ENCODE measurements around the gene SIRT7.

SIRT7 gene

DNA sequence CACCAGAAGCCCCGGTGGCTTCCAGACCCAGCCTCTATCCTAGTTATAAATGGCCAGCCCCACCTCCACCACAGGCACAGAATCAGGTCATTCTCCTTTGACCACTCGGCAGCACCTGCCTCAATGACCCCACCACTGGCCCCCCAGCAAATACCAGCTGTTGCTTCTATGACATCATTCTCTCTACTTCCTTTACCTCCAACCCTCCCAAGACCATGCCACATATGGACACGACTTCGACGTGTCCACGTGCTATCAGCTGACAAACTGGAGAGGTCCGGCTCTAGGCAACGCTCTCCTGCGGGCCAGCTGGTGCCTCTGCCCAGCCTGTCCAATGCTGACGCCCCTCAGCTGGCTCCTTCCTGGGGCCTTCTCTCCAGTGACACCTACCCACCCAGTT is 32.5 kb downstream of the SIRT7 start:
- no peak for FAIRE-seq

DNA sequence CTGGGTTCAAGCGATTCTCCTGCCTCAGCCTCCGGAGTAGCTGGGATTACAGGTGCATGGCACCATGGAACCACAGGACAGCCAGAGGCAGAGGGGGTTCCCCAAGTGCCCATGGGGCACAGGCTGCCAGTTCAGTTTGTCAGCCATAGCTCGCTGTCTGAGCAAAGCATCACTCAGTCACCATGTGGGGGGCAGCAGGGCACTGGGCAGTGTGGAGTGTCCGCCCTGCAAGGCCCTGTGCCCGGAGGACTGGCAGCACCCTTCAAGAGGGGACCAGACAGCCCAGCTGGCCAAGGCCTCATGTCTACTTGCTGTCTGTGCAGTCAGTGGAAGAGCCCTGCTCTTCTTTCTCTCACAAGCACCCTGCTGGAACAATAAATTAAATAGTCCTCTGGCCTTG is 33.0 kb downstream of the SIRT7 start:
- no peak for FAIRE-seq

DNA sequence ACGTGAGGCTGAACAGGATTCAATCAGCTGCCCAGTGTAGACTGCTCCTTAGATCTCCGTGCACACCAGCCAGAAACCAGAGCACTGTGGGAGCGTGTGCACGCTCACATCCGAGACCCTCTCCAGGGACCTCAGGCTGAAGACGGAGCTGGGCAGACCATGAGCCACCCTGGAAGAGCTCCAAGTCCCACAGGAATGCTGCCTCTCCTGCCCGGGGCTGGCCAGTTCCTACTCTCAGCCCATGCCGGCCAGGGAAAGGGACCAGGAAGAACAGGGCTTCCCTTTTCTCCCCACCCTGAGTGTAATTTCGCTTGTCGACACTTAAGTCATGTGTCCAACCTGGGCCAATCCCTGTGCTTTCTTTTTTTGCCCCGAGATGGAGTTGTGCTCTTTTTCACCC is 33.5 kb downstream of the SIRT7 start:
- FAIRE-seq = no peak

DNA sequence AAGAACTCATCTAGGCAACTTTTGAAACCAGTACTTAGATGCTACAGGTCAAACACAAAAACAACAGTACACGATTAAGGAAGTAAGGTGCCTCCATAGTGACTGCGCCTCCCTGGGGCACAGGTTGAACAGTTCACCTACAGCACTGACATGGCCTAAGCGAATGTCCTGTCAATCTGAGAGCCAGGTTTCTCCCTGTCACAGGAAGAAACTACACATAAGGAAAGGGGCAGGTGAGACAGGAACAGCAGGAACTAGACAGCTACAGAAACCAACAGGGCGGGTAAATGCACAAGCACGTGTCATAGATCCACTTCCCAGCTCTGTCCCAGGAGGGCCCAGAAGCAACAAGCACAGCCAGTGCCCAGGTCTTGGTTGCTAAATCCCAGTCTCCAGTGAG is 38.9 kb downstream of the SIRT7 start:
- no peak for FAIRE-seq

DNA sequence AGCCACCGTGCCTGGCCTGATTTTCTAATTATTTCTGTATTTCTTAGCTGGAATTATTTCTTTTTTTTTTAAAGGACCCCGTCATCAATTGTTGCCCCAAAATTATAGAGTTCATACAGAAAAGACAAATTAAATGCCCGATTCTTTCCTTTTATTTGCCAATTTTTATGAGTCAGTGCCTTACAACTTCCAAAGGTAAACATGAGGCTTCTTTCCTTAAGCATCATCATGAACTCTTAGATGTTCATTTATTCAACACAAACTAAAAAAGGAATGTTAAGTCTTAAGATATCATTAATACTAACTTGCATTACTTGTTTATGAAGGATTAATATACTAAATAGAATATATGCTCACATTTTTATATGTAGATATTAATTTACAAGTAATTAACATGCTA is 39.7 kb downstream of the SIRT7 start:
- FAIRE-seq = no peak

DNA sequence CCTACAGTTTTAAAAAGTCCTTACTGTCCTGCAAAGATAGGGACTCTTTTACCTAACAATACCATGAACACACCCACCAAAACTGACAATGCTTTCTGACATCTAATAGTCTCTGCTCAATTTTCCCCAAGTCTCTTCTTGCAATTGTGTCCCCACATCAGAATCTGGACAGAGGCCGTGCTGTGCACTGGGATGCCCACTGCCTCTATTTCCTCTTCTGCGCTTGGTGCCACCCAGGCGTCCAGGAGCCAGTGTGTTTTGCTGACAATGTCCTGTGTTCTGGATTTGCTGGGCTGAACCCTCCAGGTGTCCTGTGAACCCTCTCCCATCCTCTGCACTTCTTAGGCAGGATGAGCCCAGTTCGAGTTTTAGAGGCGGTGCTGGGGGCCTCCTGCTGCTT is 40.4 kb downstream of the SIRT7 start:
- FAIRE-seq = no peak

DNA sequence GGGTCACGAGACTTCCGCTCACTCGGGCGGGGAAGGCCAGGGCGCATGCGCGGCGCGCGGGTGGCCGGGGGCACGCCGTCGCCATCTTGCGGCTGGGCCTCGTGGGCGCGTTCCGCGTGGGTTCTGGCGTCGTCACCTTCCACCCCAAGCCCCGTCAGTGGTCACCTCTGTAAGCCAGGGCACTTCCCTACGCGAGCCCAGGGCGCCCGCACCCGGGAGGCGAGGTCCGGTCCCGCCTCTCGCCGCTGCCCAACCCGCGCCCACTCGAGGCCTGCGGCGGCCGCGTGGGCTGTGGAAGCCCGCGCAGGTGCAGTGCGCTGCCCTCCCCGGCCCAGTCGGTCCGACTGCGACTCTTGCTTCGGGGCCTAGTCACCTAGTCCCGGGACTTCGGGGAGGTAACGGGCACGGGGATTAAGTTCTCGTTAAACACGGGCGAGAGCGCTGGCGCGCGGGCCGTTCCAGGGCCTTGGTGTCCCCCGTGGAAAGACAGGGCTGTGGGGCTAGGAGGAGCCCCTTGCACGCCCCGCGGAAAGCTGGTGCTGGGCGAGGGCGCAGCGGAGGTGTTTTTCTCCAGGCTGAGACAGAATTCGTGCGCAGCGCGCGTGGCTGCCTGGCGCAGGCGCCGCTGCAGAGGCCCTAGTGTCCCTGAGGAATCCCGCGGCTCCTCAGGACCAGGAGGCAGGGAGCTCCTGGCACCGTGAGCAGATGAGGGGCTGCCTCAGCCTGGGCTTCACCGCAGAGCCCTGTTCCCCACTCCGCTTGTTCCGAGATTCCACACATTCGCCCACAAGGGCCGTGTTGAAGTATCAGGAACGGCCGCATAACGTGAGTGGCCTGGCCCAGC is 46.4 kb downstream of the SIRT7 start:
- no peak for FAIRE-seq

DNA sequence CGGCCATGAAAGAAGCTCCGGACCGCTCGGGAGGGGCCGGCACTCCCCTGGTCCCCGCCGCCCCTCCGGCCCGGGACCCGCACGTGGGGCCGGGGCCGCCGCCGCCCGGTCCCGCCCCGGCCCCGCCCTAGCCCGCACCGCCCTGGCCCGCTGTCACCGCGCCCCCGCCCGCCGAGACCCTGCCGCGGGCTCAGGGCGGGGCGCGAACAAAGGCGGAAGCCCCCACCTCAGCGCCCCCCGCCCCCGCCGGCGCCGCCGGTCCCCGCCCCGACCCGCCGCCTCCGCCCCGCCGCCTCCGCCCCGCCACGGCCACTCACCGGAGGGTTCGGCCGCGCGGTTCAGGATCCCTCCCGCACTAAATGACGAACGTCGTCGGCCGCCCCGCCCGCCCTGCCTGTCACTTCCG is 47.0 kb downstream of the SIRT7 start, which contains the start of gene ARHGDIA:
TSS of gene ARHGDIA (minus strand) at position 357 of the 406 bp plus-strand sequence. CDS start 1,407 bp downstream, outside the sequence.
- no peak for FAIRE-seq

DNA sequence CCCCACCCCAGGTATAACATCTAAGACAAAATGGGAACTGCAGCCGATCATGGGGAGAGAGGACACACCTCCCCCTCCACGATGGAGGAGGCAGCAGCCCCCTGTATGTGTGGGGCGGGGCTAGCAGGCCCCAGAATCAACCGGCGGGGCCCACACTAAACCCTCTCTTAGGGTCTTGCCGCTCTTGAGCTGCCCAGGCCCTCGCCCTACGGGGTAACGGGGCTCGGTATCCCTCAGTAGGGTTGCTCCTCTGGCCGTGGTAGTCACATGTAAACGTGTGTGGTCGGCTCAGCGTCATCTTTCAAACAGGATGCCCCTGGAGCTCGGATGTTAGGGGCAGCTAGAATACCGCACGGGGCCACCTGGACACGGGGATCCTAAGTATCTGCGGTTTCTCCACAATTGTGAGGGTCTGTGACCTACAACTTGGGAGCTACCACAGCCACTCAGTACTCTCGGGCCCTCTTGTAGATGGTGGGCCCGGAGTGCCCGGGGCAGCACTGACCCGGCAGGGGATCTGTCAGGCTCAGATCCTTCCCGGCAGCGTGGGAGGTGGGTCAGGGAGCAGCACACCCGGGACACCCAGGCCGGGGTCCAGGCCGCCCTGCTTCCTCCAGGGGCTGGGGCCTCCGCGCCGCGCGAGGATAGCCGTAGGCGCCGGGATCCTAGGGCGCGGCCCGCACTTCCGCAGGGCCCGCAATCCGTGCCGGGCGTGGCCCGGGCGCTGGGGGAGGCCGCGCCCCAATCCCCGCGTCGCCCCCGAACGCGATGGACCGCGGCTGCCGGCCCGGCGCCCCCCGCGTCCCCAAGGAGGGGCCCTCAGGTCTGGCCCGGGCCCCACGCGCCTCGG is 47.6 kb downstream of the SIRT7 start:
- FAIRE-seq = no peak

DNA sequence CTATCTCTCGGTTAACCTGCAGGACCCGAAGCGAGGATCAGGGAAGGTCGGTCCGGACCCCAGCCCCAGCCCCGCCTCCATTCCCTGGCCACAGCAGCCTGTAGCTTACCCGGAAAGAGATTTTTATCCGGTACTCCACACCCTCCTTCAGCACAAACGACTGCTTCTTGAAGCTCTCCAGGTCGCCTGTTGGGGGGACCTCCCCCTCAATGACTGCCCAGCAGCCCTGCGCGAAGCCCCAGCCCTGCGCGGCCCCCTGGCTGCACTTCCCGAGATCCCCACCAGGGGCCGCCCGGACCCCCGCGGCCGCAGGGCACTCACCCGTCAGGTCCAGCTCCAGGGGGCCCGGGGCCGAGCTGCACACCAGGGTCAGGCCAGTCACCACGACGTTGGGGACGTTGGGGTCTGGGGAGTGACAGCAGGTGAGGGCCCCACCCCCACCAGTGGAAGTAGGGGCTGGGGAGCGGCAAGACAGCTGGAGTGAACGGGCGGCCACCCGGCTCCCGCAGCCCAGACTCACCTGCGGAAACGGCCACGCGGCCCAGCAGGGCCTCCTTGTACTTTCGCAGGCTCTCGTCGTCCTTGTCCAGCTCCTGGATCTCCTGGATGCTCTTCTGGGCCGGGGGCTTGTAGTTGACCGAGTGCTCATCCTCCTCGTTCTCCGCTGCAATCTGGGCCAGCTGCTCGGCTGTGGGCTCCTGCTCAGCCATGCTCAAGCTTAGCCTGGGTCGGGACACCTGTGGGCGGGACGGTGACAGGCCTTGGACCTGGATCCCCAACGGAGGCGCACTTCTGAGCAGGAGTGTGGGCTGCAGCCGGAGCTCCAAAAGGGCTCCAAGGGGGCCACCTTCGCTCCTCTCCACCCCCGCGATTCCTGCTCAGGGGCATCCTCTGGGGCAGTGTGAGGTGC is 48.5 kb downstream of the SIRT7 start:
- FAIRE-seq = no peak

DNA sequence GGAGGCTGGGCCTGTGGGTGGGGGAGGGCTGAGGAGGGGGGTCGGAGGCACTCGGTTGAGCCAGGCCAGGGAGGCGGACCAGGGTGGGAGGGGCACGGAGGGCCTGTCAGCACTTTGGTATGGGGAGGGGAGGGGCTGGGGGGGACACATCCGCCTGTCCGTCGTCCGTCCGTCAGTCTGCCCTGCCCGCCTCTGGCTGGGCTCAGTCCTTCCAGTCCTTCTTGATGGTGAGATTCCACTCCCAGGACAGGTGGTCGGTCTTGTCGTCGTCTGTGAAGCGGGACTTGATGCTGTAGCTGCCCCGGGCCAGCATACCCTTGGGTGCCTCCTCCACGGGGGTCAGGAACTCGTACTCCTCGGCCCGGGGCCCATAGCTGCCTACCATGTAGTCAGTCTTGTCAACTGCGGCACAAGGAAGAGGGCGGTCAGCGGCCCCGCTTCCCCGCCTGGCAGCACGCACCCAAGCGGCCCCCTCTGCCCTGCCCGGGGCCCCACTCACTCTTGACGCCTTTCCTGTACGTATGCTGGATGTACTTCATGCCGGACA is 49.2 kb downstream of the SIRT7 start:
- no peak for FAIRE-seq

DNA sequence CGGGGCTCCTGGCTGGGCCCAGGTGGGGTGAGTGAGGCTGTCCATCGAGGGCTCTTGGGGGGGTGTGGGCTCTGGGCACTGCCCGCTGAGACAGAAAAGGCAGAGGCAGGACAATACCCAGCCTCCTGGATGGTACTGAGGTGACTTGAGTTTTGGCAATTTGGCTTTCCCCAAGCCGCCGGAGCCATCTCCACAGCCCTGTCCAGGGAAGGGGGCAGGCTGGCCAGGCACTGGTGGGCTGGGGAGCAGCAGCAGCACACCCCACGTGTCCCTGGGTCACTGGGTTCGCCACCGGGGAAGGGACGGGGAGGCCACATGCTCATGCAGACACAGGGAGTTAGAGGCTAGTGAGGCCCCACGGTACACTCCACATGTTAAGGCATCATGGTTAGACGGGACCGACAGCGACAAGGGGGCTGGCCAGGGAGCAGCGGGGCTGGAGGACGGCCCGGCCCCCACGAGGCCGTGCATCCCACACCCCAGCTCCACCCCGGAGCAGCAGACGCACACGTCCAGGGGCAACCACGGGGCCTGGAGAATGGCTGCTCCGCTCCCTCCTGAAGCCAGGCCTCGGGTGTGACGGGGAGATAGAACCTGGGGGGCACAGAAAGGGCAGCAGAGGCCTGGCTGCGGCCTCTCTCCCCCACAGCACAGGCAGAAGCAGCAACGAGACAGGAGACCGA is 49.8 kb downstream of the SIRT7 start:
- FAIRE-seq = no peak

DNA sequence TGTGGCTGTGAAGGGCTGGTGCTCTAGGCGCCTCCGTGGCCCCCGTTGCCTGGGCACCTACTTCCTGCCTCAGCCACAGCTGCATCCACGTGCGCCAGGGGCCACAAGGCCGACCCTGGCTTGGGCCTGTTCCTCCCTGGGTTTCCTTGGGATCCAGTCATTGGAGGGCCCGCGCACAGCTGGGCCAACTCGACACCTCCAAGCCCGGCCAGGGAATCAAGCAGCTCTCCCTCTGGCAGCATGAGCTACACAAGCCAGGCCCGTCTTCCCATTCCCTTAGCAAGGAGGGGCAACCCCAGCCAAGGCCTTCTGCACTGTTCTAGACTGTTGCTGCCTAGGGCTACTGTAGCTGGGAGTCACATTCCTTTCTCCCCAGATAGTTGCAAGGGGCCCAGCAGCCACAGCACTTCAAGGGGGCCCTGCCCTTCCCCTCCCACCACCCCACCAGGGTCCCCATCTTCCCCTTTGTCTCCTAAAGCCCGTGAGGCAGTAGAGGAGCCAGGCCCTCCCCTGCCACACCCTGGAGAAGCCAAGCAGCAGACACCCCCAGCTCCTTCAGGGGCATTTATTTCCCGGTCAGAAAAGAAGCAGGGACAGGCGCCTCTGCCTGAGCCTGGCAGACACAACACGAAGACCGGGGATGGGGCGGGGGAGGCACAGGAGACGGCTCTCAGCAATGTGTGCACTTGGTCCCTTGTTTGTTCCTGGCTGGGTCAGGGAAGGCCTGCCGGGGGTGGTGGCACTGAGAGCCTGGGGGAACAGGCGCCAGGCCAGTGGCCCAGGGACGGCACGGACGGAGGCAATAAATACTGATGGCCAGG is 50.6 kb downstream of the SIRT7 start:
- no peak for FAIRE-seq

DNA sequence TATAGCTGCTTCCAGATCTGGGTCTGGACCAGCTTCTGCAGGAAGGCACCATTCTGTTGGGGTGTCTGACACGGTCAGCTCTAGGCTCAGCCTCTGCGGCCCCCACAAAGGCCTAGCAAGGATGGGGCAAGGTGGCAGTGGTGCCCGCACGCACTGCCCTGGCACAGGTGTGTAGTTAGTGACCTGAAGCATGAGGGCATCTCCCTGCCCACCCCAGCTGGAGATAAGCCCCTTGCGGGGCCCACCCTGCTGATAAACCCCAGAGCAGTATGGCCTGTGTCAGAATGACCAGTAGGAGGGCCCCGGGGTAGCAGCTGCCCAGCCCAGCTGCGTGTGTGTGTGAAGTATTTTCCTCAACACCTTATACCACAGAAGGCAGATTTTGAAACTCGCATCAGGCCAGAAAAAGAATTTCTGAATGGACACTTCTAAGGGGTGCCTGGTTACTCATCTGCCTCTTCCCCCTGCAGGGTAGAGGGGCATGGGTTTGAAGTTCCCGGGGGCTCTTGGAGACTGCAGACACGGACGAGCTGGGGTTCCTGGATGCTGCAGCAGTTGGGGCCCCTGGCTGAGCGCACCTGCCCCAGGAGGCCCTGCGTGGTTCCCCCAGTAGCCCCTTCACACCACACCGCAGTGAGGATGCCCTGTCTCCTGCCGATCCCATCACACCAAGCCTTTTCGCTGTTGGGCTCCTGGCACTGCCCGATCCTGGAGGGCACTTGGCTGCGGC is 51.4 kb downstream of the SIRT7 start:
- FAIRE-seq = no peak

DNA sequence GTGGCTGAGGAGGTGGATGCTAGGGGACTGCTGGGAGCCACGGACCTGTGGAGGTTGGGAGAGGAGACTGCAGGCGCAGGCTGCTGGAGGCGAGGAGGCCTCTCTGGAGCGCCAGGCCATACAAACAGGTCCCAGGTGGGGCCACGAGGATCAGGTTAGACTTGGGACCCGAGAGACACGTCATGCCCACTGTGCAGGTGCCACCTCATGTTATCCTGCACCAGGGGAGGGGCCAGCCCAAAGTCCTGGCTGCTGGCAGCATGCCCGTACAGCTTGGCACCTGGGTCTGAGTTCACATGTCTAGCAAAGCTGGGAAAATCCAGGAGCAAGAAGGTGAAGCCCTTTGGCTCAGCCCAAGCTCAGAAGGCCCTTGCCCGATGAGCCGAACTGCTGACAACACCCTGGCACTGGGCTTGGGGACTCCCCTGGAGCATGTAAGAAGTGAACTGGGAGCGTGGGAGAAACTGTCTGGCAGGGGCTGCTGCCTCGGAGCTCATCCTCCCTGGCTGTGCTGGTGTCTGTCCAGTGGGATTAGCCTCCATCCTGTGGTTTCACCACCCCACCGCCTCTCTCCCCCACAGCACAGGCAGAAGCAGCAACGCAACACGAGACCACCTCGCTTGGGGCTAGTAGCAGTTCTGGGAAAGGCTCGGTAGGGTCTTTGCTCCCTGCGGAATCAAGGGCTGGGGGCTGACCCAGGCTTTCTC is 52.1 kb downstream of the SIRT7 start:
- FAIRE-seq = no peak

DNA sequence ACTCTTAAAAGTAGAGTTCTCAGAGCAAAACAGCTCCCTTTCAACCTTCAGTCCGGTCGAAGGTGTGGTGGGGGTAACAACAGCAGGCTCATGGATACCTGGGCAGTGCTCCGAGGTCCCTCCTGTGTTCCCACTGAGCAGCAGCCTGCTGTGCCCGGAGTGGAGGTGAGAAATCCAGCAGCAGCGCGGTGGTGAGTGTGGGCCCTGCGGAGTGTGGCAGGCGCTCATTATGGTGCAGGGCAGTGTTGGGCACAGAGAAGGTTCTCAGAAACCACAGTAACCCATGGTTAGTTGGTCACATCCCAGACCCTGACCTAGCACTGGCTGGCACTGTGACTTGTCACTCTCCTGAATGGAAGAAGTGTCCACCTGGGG is 52.6 kb downstream of the SIRT7 start:
- no peak for FAIRE-seq

DNA sequence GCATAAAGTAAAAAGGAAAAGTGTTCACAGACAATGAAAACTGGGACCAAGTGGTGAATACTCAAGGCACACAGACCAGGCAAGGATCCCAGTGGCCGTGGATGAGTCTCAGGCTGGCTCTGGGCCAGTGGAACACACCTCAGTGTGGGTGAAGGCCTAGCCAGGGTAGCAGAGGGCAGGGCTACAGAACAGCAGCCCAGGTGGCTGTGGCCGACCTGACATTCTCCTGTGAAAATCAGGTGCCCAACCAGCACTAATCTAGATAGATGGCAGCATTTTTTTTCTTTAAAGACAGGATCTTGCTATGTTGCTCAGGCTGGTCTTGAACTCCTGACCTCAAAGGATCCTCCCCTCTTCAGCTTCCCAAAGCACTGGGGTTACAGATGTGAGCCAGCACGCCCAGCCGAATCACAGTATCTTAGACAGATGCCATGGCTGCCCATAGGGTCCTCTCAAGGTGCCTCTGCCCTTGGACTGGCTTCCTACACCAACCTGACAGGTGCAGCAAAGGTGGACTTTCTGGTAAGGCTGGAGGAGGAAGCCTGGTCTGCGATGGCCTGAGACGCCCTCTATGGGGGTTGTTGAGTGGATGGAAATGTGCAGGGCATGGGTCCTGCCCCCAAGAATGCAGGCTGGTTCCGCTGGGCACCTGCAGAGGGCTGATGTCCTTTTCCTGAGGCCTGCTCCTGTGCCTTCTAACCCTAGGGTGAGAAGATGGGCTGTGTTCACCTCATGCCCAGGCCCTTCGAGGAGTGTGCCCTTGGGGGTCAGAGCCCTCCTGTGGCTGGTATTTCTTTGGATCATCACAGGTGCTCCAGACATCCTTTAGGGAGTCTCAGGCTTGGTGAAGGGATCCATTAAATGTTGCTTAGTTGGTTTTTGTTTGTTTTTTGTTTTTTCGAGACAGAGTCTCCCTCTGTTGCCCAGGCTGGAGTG is 53.9 kb downstream of the SIRT7 start:
- FAIRE-seq = no peak

DNA sequence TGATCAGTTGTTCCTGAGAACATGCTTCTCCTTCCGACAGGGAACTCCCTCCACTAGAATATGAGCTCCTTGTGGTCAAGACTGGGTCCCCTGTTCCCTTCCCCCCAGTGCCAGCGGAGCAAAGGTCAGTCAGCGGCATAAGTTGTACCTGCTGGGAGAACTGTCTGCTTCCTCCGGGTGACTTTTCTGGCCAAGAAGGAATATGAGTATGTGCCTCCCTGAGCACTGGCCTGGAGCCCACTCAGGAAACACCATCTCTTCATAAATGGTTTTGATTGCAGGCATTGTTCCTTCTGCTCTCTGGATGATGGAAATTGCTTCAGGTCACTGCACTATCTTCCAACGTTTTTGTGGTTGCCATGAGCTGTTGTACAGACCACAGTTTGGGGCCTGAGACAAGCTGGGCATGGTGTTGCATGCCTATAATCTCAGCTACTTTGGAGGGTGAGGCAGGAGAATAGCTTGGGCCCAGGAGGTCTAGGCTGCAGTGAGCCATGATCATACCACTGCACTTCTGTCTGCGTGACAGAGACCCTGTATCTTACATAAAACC is 54.8 kb downstream of the SIRT7 start:
- no peak for FAIRE-seq
